Hepatocyte (in vitro differentiated cells): Measurements from ENCODE around the gene OR6B1. TPM values are rescaled to one million over a fixed set of nuclear protein-coding genes. Genes with fewer than 3 reads are reported as not detected.

Experiments
- DNase-seq: peaks from one replicate; pipeline ENCODE4 v3.0.0-alpha.2; 2016; ENCODE audit warnings: low spot score
- H2AFZ ChIP-seq: fragments of 200-600 bp; sonication (generic); 2 replicates; pipeline ENCODE4 v1.6.0; 2016; ENCODE audit warnings: antibody characterized with exemption, mild to moderate bottlenecking
- H3K27ac ChIP-seq: fragments of 200-600 bp; sonication (generic); 2 replicates; pipeline ENCODE4 v1.5.1; 2016; ENCODE audit warnings: mild to moderate bottlenecking
- H3K27me3 ChIP-seq: fragments of 200-600 bp; sonication (generic); 2 replicates; pipeline ENCODE4 v1.6.1; 2016
- H3K36me3 ChIP-seq: fragments of 200-600 bp; sonication (generic); replicated peaks from 2 replicates; pipeline ENCODE4 v1.5.1; 2016; ENCODE audit warnings: low read depth; ENCODE audit not compliant: insufficient read depth
- H3K4me1 ChIP-seq: fragments of 200-600 bp; sonication (generic); 2 replicates; pipeline ENCODE4 v1.5.1; 2016; ENCODE audit warnings: mild to moderate bottlenecking, moderate library complexity; ENCODE audit not compliant: insufficient read depth
- H3K4me2 ChIP-seq: fragments of 200-600 bp; sonication (generic); 2 replicates; pipeline ENCODE4 v1.6.0; 2016
- H3K4me3 ChIP-seq: fragments of 200-600 bp; sonication (generic); 2 replicates; pipeline ENCODE4 v1.5.1; 2016; ENCODE audit warnings: mild to moderate bottlenecking
- H3K79me2 ChIP-seq: fragments of 200-600 bp; sonication (generic); 2 replicates; pipeline ENCODE4 v1.6.0; 2017; ENCODE audit warnings: mild to moderate bottlenecking
- H3K9me2 ChIP-seq: fragments of 200-600 bp; sonication (generic); replicated peaks from 2 replicates; pipeline ENCODE4 v1.6.0; 2017; ENCODE audit warnings: mild to moderate bottlenecking; ENCODE audit not compliant: insufficient read depth
- H3K9me3 ChIP-seq: fragments of 200-600 bp; sonication (generic); 2 replicates; pipeline ENCODE4 v1.5.1; 2016; ENCODE audit warnings: low read depth, mild to moderate bottlenecking
- H4K20me1 ChIP-seq: fragments of 200-600 bp; sonication (generic); 2 replicates; pipeline ENCODE4 v1.6.0; 2016; ENCODE audit warnings: mild to moderate bottlenecking; ENCODE audit not compliant: insufficient read depth, poor library complexity, severe bottlenecking
- EZH2 ChIP-seq: fragments of 200-600 bp; sonication (generic); IDR thresholded peaks from 2 replicates; pipeline ENCODE4 v1.6.1; 2016; ENCODE audit warnings: antibody characterized with exemption, mild to moderate bottlenecking, borderline replicate concordance
- EZH2phosphoT487 ChIP-seq: fragments of 200-600 bp; sonication (generic); IDR thresholded peaks from one replicate; pipeline ENCODE4 v1.6.1; 2018; ENCODE audit warnings: antibody characterized with exemption, mild to moderate bottlenecking, low read depth, moderate library complexity; ENCODE audit not compliant: unreplicated experiment, severe bottlenecking
- WGBS: methylation state at CpG from one replicate; pipeline ENCODE4 v1.1.6; 2016; ENCODE audit warnings: low lambda C conversion rate; ENCODE audit errors: missing lambda C conversion rate; 5-methylcytosine and 5-hydroxymethylcytosine counted together
- polyA plus RNA-seq: library from polyadenylated mRNA; unstranded; fragments of >200 nt; fragmentation: Nextera tagmentation; extraction: Ambion mirVana; gene quantifications from 2 replicates; pipeline ENCODE4 v1.2.1, GENCODE V29; 2016
- total RNA-seq: library from RNA; depleted of rRNA; stranded (reverse); fragments of >200 nt; gene quantifications from 2 replicates; pipeline ENCODE4 v1.2.3, GENCODE V29; 2014
- TF ChIP-seq, protein P1 (sequence below): fragments of 200-600 bp; sonication (generic); IDR thresholded peaks from 2 replicates; pipeline ENCODE4 v1.5.1; 2016; ENCODE audit warnings: antibody characterized with exemption, mild to moderate bottlenecking; ENCODE audit not compliant: poor library complexity

The OR6B1 gene
- total and polyA plus RNA-seq, 2 experiments from 2014 or later = 0.28 TPM; not detected in 1

DNA sequence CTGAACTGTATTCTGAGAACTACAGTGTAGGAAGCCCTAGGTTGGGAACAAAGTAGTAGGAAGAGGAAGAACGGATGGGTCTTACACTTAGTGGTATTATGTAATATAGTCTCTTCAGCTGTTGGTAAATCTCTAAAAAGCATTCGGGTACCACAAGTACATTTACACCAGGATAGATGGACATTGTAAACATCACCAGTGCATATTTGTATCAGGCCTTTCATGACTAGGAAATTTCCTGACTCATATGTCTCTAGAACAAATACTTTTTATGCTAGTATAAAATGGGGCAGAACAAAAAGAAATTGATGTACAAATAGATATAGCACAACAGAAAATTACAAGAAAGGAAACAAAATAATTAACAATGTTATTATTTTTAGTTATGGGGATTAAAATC lies 21.5 kb upstream of the OR6B1 start:
- H3K4me3 ChIP-seq = no peak overlapping the region
- H3K27me3 ChIP-seq = no peaks in the 10 kb centered on the region
- no peaks in the 10 kb centered on the region for H3K4me1 ChIP-seq
- no peak overlapping the region for H3K27ac ChIP-seq
- H3K36me3 ChIP-seq = no peaks in the 10 kb centered on the region
- H4K20me1 ChIP-seq = no peaks in the 10 kb centered on the region
- H3K4me2 ChIP-seq = no peak overlapping the region
- no peak overlapping the region for H2AFZ ChIP-seq
- no peak for DNase-seq
- 82% methylated on average over 2 of the region's 2 CpGs for WGBS
- H3K9me2 ChIP-seq = no peaks in the 10 kb centered on the region
- no peaks in the 10 kb centered on the region for H3K9me3 ChIP-seq
- TF ChIP-seq EZH2phosphoT487 (no peak), EZH2 (no peak)
- TF ChIP-seq, protein P1, sequence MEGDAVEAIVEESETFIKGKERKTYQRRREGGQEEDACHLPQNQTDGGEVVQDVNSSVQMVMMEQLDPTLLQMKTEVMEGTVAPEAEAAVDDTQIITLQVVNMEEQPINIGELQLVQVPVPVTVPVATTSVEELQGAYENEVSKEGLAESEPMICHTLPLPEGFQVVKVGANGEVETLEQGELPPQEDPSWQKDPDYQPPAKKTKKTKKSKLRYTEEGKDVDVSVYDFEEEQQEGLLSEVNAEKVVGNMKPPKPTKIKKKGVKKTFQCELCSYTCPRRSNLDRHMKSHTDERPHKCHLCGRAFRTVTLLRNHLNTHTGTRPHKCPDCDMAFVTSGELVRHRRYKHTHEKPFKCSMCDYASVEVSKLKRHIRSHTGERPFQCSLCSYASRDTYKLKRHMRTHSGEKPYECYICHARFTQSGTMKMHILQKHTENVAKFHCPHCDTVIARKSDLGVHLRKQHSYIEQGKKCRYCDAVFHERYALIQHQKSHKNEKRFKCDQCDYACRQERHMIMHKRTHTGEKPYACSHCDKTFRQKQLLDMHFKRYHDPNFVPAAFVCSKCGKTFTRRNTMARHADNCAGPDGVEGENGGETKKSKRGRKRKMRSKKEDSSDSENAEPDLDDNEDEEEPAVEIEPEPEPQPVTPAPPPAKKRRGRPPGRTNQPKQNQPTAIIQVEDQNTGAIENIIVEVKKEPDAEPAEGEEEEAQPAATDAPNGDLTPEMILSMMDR = no peak
- H3K79me2 ChIP-seq = no peaks in the 10 kb centered on the region

DNA sequence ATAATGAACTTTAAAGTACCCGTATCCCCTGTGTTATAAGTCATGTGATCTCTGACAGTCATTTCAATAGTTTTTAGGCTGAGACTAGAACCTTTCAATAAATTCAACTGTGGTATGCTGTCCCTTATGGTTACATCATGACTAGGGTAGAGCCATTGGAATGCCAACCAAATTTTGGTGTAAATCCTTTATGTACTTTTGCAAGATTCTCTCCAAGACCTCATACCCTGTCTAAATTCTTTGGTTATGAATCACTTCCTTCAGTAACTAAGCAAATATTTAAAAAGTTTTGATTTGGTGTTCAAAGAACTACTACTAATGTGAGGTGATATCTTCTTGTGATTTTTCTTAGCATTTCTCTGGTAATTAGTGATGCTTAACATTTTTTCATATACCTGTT lies 20.8 kb upstream of the OR6B1 start:
- 92% methylated on average over 1 of the region's 1 CpG for WGBS
- Histone ChIP-seq H3K27me3 (no peaks in the 10 kb centered on the region), H3K9me2 (no peaks in the 10 kb centered on the region), H2AFZ (no peak overlapping the region), H3K27ac (no peak overlapping the region), H3K4me1 (no peaks in the 10 kb centered on the region), H3K79me2 (no peaks in the 10 kb centered on the region), H3K4me3 (no peak overlapping the region), H3K9me3 (no peaks in the 10 kb centered on the region), H3K36me3 (no peaks in the 10 kb centered on the region), H4K20me1 (no peaks in the 10 kb centered on the region), H3K4me2 (no peak overlapping the region)
- TF ChIP-seq EZH2 (no peak), EZH2phosphoT487 (no peak)
- TF ChIP-seq, protein P1 = no peak
- no peak for DNase-seq

DNA sequence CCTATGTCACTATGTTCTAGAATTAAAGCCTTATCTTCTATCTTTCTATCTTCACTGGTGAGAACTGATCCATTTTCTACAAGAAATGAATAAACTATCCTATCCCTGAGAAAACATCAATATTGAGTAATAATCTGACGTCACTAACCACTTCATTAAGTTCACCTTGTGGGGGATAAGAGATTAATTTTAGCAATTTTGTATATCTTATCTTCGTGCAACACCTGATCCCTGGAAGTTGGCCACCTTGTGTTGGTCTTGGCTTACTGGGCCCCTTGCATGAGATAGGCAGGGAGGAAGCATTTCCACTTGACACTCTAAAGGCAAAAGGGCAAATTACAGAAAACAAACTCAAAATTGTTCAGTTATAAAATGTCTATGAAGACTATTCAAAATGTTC lies 20.1 kb upstream of the OR6B1 start:
- H3K9me2 ChIP-seq = no peaks in the 10 kb centered on the region
- no peaks in the 10 kb centered on the region for H4K20me1 ChIP-seq
- no peak overlapping the region for H3K4me3 ChIP-seq
- TF ChIP-seq EZH2phosphoT487 (no peak), EZH2 (no peak)
- TF ChIP-seq, protein P1 = no peak
- H3K4me2 ChIP-seq = no peak overlapping the region
- H3K9me3 ChIP-seq = no peaks in the 10 kb centered on the region
- H3K36me3 ChIP-seq = no peaks in the 10 kb centered on the region
- no peaks in the 10 kb centered on the region for H3K27me3 ChIP-seq
- WGBS = 69% methylated on average over 2 of the region's 2 CpGs
- H3K79me2 ChIP-seq = no peaks in the 10 kb centered on the region
- H3K27ac ChIP-seq = no peak overlapping the region
- H3K4me1 ChIP-seq = no peaks in the 10 kb centered on the region
- DNase-seq = no peak
- H2AFZ ChIP-seq = no peak overlapping the region
